Fibroblast of skin of left quadriceps (primary cell): ENCODE measurements around the gene ABCG1.
A peak's percentile ranks its signal among the peaks of the same experiment; 100 is the strongest.

ENCODE experiments used
- DNase-seq, 2 experiments: peaks; one replicate each; pipeline ENCODE4 v3.0.0-alpha.2; 2013; ENCODE audit warnings: low read depth in 2 of 2

ABCG1 gene

DNA sequence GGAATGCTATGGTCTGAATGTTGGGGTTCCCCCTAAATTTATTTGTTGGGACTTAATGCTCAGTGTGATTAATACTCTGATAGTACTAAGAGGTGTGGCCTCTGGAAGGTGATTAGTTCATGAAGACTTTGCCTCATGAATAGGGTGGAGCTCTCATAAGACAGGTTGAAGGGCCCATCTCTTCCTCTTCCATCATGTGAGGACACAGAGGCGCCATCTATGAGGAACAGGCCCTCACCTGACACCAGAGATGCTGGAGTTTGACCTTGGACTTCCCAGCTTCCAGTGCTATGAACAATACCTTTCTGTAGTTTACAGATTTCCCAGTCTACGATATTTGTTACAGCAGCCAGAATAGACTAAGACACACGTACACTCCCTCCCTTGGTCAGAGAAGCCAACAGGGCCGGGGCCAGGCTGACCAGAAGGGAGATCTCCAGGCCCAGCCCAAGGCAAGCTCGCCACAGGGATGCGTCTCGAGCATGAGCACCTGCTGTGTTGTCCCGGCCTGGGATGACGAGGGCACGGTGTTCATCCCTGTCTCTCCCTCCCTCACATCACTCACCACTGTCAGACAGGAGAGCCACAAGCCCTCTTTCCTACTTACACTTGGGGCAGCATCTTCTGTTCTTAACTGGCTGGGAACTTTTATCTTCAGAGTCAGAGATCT lies 4.7 kb upstream of the ABCG1 start:
- no peak for DNase-seq

DNA sequence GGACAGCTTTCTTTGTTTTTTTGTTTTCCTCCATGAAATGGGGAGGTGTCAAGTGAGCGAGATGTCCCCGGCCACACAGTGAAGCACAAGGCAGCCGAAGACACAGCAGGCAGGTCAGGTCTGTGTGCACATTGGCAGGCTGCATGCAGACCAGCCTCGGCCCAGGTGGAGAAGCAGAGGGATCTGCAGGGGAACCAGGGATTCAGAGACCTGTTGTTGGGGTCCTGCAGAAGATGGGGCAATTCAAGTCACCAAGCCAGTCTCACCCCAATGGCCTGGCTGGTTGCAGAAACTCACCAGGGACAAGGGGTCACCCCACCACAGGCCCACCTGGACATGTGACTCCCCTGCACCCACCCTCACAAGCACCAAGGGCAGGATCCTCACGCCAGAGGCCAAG lies 4.0 kb upstream of the ABCG1 start:
- no peak for DNase-seq

DNA sequence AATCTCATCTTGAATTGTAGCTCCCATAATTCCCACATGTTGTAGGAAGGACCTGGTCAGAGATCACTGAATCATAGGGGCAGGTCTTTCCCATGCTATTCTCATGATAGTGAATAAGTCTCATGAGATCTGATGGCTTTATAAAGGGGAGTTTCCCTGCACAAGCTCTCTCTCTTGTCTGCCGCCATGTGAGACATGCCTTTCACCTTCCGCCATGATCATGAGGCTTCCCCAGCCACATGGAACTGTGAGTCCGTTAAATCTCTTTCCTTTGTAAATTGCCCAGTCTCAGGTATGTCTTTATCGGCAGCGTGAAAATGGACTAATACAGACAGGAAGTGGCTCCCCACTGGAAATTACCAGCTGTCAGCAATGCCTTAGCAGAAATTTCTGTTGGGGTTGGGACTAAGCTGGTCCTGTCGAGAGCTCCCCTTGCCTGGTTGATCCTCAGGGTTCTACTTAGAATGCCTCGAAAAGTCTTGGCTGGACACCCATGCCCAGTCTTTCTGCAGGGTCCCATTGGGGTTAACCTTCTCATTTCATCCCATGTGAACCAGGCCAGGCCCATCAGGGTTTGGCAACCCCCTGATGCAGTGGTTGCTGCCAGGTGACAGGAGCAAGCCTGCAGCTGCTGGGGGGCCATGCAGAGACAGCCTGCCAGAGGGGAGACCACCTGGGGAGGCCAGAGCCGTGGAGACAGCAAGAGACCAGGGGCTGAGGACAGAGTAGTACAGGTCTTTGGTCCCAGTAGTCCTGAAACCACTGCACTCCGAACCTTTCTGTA lies 2.8 kb upstream of the ABCG1 start:
- no peak for DNase-seq

DNA sequence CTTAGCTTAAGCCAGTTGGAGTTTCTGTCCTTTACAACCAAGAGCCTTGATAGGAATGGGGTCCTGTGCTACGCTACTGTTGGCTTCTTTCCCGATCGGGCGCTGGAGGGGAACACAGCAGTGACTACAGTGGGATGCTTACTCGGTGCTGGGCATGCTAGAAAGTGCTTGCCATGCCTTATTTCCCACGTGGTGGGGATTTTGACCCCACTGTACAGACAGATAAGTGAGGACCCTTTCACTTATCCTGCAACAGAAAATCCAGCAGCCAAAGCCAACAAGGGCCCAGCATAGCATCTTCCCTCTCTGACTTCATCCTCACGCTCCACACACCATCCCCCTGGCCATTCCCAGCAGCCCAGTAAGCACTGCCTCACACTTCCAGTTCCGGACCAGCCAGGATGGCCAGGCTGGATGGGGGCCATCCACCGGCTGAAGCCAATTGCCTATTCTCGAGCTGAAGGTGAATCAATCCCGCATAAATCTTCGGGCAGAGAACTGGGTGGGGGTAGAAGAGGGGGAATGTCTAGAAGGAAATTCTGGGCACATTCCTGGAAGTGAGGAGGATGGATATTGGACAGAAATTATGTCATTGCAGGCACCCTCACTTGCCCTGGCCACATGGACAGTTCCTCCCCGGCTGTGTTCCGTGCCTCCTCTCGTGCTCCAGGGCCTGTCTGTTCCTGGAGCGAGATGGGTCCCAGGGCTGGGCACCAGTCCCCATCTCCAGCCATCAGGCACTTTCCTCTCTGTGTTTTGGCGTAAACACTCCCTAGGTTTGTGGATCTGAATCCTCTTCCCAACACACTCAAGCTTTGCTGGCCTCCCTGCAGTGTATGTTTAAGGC lies 2.0 kb upstream of the ABCG1 start:
- DNase-seq: no peak

DNA sequence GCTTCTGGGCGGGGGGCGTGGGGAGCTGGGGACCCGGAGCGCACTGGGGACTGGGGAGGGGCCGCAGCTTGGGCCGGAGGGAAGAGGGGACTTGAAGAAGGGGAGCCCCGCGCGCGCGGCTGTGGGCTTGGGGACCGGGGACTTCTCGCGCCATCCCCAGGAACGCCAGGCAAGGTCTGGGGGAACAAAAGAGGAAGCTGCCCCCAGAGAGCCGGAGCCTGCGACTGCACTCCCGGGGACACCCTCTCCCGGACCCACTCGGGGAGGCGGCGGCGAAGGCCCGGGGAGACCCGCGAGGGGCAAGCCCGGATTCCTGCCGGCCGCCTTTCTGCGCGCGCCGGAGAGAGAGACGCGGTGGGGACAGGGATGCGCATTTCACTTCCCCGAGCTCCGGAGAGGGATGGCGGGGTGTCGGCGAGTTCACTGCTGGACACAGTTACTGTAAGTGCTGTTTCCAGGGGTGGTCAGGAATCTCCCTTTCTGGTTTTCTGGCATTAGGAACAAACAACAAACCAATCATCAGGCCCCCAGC lies 732 bp downstream of the ABCG1 start:
- no peak for DNase-seq

DNA sequence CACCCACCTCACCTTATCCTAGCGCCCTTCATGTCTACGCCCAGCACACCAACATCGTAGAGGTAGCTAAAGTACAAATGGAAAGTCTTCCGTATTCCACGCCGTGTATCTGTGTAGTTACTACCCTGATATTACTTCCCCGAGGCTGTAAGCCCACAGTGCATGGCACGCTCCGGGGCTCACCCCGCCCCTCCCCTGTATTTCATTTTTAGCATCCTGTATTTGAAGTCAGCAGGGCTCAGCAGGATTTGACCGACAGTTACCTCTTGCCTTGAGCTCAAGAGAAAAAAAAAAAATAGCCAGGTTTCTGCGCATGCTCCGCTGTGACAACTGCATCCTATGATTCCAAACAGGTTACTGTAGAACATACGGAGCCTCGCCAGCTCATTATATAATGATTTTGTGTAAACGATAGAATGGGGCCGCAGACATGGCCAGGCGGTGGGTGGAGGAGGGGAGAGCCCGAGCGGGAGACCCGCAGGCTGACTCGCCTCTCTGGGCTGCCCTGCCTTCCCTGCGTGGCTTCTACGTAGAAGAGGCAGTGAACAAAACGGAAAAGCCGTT lies 1.3 kb downstream of the ABCG1 start:
- DNase-seq: peak in 1 of 2 experiments; percentile 23

DNA sequence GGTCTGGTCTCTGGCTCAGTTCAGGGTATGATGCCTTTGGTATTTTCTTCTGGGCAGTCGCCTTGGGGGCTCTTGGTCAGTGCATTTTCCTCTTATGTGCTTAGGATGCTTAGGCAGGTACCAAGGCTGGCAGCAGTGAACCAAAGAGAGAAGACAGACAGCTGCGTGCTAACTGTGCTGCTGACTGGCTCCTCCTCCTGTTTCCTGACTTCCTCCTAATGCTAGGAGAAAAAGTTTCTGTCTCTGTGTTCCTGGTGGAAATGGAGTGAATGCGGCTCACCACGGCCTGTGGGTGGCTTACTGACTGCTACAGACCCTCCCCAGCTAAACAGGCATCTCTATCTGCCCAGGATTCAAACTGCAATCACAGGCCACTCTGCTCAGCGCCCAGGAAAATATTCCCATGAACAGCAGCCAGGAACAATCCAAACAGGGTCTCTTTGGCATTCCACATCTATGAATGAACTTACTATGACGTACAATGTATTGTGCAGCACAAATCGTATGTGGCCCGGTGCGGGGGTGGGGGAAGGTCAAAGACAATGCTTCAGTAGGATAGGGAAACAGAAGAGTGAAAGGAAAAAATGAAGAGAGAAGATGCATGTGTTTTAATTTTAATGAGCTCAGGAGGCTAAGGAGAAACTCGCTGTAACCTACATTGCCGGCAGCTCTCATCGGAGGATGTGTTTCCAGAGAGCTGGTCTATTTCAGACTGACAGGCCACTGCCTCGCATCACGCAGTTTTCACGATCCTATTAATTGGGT lies 2.8 kb downstream of the ABCG1 start:
- DNase-seq: no peak

DNA sequence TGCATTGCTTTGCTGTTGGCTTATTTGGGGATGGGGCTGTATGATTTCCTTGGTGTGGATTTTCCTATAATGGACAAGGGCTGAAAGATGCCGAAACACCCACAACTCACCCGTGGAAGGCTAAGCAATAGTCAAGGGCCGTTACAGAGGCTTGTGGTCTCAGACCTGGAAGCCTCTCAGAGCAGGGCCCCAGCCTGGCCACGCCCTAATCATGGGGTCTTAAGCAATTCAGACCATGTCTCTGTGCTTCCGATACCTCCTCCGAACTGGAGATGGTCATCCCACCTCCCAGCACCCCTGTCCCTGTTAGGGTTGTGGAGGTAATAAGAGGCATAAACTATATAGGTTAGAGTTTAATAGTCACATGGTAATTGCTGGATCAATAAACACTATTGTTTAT lies 3.4 kb downstream of the ABCG1 start:
- no peak for DNase-seq

DNA sequence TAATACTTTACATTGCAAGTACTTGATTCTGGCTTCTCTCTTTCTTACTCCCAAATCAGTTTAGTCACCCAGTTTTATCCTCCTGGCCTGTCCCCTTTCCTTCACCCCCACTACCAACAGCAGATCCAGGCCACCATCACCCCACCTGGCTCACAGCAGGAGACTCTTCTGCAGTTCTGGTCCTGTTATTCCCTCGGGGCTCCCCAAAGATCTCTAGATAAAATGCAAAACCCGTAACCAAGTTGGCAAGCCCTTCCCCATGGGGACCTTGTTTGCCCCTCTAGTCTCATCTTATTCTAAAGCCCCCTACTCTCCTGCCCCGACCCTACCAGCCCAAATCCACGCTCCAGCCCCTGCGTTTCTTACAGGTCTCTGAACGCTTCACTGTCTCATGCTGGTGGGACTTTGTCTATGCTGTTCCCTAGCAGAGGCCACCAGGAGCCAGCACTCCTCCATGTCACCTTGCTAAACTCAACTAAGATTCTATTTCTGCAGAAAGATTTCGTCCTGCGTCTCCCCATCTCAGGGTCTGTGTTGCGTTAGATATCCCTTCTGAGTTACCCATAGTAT lies 4.0 kb downstream of the ABCG1 start:
- DNase-seq: no peak

DNA sequence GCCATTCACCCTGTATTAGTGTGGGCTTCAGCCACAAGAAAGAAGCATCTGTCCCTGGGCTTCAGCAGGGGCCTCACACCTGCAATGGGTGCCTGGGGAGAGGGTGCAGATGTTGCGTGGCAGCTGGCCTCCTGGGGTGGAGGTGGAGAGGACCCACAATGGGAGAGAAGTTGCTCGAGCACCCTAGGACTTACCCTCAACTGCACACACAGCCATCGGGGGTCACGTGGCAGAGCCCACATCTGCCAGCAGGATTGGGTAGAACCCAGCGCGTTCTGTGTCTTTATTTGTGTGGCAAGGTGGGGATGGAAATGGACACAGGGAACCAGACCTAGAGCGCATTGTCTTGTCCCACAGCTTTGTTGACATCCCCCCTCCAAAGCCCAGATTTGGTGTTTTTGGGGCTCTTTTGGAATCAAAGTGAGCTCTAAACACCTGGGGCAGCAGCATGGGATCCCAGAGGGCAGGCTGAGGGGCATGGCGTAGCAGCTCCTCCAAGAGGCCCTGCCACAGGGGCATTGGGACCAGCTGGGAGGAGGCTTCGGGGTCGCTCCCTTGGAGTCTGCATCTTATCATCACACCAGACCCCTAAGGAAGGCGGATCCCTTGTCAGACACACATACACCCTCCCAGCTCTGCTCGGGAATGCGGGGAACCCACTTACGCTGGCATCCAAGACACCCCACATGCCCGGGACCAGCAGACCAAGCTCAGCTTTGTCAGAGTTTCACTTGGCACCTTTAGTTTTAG lies 5.1 kb downstream of the ABCG1 start:
- no peak for DNase-seq

DNA sequence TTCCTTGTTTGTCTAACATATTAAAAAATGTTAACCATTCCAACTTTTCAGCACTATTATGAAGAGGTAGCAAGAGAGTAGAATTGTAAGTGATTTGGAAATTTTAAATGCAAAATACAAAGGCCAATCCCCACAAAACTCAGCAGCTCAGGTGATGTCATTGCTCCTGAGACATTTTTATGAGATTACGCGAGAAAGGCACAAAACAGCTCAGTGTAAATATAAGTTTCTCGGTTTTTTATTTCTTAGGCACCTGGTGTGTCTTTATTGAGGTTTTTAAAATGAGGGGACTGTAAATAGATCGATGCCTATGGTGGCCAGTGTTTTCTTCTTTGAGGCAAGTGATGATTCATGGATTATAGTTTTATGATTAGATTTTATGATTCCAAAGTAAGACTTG lies 6.1 kb downstream of the ABCG1 start:
- DNase-seq: no peak

DNA sequence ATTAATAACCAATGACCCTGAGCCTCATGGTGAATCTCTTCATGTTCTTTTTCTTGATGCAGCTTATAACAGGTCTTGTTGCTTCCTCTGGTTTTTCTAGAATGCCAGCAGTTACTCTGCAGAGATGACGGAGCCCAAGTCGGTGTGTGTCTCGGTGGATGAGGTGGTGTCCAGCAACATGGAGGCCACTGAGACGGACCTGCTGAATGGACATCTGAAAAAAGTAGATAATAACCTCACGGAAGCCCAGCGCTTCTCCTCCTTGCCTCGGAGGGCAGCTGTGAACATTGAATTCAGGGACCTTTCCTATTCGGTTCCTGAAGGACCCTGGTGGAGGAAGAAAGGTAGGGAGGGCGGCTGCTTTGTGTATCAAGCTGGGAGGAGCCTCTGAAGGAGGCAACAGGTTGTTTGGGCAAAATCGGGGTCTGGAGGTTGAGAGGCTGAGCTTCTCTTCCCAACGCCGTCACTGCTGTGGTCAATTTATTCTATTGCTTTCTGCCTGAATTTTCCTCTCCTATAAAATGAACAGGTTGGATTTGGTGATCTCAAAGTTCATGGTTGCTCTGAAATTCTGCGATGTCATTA lies 6.7 kb downstream of the ABCG1 start:
- no peak for DNase-seq

DNA sequence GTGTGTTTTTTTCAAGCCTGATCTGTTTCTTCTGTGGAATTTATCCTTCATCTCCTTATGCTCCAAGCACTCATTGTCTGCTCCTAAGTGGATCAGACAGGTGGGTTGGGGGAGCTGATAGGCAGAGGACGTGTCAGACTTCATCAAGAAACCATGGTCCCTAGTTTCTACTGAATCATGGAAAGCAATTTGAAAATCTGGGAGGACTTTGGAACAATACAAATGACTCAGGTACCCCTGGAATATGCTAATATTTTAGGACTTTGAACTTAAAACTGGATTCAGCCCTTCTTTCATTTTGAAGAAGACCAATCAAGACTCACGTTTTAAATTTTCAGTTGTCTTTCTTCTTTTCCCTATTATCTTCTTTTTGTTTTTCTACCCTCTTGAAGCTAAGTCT lies 7.7 kb downstream of the ABCG1 start:
- DNase-seq: no peak

DNA sequence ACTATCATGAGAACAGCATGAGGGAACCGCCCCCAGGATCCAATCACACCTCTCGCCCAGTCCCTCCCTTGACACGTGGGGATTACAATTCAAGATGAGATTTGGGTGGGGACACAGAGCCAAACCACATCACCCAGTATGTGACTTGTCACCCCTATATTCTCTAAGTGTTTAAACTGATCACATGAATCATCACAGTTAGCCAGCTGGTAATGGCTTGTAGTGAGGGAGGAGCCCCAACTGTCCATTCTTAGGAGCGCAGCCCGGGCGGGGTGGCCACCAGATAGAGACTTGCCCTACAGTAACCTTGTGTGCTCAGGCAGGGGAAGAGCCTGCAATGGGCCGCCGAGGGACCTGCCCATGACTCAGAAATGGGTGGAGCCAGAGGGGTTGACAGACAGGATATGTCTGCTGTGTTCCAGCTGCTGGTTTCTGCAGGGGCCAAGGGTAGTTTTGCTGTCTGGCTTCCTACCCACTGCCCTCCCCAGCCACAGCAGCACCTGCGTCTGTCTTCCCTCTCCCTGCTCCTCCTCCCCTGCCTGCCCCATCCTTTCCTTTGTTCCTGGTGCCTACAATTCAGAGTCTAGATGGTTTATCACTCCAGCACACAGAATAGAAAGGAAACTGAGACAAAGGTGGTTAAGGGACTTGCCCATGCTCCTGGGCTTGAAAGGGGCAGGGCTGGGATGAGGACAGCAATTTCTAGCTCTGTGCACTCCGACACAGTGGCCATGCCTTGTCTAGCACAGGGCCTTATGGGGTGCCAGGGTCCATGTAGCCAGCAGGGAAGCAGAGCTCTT lies 9.2 kb downstream of the ABCG1 start:
- DNase-seq: peak in 1 of 2 experiments; percentile 12

DNA sequence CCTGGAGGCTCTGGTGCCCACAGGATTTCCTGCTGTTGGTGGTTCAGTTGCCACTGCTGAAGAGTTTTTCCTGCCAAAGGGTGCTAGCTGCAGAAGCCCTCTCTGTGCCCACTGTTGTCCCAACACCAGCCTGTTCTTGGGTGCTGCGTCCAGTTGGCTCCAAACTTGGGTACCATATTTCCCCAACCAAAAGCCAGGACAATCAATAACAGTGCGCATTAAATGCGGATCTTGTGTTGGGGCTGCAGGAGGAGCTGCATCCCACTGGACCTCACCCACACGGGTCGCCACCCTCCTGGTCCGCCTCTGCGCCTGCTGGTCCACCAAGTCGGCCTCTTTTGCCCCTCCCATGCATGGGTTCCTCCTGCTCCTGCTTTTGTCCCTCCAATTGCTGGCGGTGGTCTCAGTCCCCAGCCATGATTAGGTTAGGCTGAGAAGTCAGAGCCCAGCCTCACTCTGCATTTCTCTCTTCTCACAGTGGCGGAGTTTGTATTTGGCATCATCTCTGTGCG lies 9.8 kb downstream of the ABCG1 start:
- no peak for DNase-seq

DNA sequence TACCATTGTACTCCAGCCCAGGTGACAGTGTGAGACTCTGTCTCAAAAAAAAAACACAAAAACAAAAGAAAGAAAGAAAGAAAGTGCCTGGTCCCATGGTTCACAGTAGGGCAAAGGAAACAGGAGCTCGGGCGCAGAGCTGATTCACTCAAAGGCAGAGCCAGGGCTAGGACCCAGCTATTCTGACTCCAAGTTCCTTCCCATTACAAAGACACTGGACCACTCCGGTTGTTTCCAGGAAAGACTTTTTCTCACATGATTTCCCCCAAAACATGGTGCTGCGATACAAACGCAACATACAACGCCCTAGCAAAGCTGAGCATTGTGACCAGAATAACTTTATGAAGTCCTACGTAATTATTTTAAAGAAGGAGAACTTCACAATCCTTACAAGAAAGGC lies 10.7 kb downstream of the ABCG1 start:
- DNase-seq: no peak

DNA sequence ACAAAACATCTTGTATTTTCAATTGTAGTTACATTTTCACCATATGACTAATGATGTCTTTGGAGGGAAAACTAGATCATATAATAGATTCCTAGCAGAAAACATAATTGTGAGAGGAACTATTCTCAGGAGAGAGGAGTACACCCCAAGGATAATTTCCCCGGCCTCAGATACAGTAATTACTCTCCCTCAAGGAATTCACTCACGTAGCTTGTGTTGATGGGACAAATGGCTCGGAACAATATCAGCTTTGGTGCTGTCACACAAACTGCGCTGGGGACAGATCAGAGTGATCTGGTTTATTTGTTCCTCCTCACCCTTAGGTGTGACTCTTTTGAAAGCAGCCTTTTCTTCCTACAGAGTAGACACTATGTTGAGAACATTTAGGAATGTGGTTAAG lies 11.2 kb downstream of the ABCG1 start:
- DNase-seq: no peak

DNA sequence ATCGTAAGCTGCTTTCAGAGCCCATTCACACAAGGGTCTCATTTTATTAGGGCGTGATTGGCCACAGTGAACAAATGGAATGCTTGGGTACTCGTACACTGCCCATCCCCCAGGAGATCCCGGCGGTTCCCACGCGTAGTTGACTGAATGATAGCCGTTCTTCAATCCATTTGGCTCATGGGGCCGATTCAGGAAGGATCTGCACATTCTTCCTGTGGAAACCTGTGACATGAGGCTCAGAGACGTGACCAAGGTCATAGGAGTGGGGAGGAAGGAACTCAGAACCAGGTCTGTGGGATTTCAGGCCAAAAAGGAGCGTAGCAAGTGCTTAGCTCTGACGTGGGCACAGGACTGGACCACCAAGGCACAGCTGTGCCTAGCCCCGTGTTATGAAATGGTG lies 11.7 kb downstream of the ABCG1 start:
- DNase-seq: no peak

DNA sequence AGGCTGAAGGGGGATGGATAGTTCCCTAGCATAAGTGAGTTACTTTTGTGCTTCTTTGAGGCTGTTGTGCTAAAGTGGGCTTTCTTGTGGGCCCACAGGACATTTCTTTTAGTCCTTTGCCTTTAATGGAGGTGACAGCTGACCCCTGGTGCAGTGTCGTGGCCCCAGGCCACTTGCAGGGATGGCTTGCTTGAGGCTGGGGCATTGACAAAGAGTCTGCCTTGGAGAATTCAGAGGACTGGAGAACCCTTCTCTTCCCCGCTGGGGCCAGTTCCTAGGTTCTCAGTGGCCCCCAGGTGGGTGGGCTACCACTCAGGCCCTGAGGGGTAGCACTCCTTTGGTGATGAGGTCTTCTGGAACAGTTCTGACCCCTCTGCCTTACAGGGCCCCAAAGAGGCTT lies 12.8 kb downstream of the ABCG1 start:
- no peak for DNase-seq
